Left renal pelvis (tissue), 4 donors: ENCODE measurements around the gene UGT2A1. TPM values are rescaled to one million over a fixed set of nuclear protein-coding genes. Genes with fewer than 3 reads are reported as not detected.

Experiments used
- DNase-seq, 4 donors: peaks; one replicate each; pipeline ENCODE4 v3.0.0-alpha.2; 2013; ENCODE audit warnings: low read depth in 4 of 4, low spot score in 3 of 4
- polyA plus RNA-seq, 4 donors: library from polyadenylated mRNA; unstranded; fragments of 120-200 nt; gene quantifications; one replicate each; pipeline ENCODE4 v1.2.1, GENCODE V29; 2013; ENCODE audit not compliant: insufficient read length in 4 of 4

The UGT2A1 gene
- polyA plus RNA-seq, 4 donors: 0.76 to 1.8 (median 1.6) TPM; not detected in 1

DNA sequence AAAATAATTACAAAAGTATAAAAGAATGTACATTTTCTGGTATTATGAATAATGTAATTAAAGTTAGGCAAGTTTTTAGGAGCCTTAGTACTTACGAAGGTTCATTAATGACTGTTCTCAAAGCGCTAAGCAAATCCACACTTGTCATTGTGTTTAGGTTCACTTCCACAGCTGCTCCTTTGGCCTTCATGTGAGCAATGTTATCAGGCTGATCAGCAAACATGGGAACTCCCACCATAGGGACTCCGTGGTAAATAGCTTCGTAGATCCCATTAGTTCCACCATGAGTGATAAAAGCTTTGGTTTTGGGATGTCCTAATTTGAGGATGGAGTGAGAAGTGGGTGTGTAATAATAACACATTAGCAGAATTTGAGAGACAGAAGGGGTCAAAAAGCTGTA, 58.7 kb downstream of the UGT2A1 start:
- no peak for DNase-seq

- no peak for DNase-seq
Observed at GRCh38 chr4:69591364-69591763, 61.7 kb downstream of the UGT2A1 start.

- no peak for DNase-seq
Observed at GRCh38 chr4:69589884-69590283, 63.2 kb downstream of the UGT2A1 start.

DNA sequence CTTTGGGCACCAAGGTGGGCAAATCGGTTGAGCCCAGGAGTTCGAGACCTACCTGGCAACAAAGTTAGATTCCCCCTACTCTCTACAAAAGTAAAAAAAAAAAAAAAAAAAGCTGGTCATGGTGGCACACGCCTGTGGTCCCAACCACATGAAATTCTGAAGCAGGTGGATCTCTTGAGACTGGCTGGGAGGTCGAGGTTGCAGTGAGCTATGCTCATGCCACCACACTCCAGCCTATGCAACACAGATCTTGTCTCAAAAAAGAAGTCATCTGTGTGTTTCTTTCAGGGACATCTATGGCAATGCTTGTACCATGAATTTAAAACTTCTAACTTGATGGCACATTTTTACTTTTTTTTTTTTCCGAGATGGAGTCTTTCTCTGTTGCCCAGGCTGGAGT, 68.9 kb downstream of the UGT2A1 start:
- no peak for DNase-seq

DNA sequence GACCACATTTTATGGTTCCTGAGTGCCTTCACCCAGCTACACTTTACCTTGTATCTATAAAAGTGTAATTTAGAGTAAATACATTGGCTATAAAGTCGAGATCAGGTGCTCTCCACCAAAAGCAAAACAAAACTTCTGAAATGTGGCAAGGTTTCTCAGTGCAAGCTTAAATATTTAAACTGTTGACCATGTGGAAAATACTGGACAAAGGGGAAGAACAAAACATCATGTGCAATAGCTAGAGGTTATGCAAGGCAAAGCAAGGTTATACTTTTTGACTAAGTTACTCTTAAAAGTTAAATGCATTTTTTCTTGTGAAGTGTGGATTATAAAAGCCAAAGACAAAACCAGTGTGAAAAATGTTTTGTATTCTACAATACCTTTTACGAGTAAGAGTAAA, 69.5 kb downstream of the UGT2A1 start:
- DNase-seq: no peak

DNA sequence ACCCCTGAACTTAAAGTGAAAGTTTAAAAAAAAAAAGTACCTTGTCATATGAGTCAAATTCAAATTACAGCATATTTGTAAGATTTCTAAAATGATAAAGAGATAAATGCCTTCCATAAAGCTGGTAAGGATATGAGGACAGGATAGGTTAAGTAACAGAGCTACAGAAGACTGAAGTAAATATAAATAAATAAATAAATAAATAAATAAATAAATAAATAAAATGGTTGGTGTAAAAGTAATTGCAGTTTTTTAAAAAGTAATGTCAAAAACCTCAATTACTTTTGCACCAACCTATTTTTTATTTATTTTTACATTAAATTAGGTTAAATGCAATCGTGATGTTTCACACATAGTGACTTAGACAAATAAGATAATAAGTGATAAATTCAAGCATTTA, 75.8 kb downstream of the UGT2A1 start:
- DNase-seq: no peak

DNA sequence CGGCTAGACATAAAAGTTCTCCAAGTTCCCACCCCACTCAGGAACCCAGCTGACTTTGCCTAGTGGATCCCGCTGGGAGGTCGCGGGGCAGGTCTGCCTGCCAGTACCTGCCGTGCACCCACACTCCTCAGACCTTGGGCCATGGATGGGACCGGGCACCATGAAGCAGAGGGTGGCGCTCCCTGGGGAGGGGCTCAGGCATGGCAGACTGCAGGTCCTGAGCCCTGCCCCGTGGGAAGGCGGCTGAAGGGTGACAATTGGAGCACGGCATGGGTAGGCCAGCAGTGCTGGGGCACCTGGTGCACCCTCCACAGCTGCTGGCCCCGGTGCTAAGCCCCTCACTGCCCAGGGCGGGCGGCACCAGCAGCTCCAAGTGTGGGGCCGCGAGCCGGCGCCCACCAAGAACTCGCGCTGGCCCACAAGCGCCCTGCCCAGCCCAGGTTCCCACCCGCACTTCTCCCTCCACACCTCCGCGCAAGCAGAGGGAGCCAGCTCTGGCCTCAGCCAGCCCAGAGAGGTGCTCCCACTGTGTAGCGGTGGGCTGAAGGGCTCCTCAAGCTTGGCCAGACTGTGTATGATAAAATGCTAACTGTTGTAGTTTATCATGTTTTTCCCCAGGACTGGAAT, 76.7 kb downstream of the UGT2A1 start:
- no peak for DNase-seq

- no peak for DNase-seq
Observed at GRCh38 chr4:69568787-69569186, 84.3 kb downstream of the UGT2A1 start.

GRCh38 chr4:69563424-69563823, 89.6 kb downstream of the UGT2A1 start:
- DNase-seq: no peak

DNA sequence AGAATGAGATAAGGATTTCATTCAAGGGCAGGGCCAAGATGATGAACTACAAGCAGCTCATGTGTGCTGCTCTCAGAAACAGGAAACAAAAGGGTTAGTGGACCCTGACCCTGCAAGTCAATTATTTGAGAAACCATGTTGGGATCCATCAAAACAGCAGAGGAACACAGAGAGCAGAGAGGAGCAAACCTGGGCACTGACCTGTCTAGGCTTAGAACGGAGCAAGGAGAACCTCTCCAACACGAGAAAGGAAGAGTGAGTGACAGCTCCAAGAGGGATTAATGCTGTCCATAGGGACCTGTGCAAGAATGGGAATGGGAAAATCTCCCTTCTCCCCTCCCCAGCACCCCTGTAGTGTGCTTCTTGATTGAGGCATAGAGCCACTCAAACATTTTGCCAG, 103.4 kb downstream of the UGT2A1 start:
- no peak for DNase-seq

- no peak for DNase-seq
Observed at GRCh38 chr4:69546134-69546765, 106.8 kb downstream of the UGT2A1 start.

Other genes starting within 250 kb of the UGT2A1 start
- gene UGT2B4, start 157.3 kb downstream of the UGT2A1 start, polyA plus RNA-seq: 1 to 10 TPM in 2 of 4 donors, under 1 TPM in 2; 0.37 to 1.3 (median 1.1) TPM
- not detected for gene UGT2A2, start 13.6 kb downstream of the UGT2A1 start, polyA plus RNA-seq
- 1 to 10 TPM in 1 of 4 donors, under 1 TPM in 3; 0.60 to 1.3 (median 0.65) TPM for gene SULT1B1, start 107.4 kb upstream of the UGT2A1 start, polyA plus RNA-seq
- 100 to 1,000 TPM; 114 to 751 (median 459) TPM for gene SULT1E1, start 206.9 kb upstream of the UGT2A1 start, polyA plus RNA-seq